UCSD-AML1 (cell line): ENCODE measurements around the gene TRAK2.
A peak's percentile ranks its signal among the peaks of the same experiment; 100 is the strongest.
"Not testable (repeated sequence)": the region's sequence is repeated elsewhere in the genome, so short reads cannot be mapped to it uniquely, and the experiment has no call there.

Source experiments
- DNase-seq: peaks from one replicate; lab custom pipeline; 2025; ENCODE audit not compliant: unreplicated experiment; lab: John Stamatoyannopoulos, UW

TRAK2 gene, protein sequence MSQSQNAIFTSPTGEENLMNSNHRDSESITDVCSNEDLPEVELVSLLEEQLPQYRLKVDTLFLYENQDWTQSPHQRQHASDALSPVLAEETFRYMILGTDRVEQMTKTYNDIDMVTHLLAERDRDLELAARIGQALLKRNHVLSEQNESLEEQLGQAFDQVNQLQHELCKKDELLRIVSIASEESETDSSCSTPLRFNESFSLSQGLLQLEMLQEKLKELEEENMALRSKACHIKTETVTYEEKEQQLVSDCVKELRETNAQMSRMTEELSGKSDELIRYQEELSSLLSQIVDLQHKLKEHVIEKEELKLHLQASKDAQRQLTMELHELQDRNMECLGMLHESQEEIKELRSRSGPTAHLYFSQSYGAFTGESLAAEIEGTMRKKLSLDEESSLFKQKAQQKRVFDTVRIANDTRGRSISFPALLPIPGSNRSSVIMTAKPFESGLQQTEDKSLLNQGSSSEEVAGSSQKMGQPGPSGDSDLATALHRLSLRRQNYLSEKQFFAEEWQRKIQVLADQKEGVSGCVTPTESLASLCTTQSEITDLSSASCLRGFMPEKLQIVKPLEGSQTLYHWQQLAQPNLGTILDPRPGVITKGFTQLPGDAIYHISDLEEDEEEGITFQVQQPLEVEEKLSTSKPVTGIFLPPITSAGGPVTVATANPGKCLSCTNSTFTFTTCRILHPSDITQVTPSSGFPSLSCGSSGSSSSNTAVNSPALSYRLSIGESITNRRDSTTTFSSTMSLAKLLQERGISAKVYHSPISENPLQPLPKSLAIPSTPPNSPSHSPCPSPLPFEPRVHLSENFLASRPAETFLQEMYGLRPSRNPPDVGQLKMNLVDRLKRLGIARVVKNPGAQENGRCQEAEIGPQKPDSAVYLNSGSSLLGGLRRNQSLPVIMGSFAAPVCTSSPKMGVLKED

DNA sequence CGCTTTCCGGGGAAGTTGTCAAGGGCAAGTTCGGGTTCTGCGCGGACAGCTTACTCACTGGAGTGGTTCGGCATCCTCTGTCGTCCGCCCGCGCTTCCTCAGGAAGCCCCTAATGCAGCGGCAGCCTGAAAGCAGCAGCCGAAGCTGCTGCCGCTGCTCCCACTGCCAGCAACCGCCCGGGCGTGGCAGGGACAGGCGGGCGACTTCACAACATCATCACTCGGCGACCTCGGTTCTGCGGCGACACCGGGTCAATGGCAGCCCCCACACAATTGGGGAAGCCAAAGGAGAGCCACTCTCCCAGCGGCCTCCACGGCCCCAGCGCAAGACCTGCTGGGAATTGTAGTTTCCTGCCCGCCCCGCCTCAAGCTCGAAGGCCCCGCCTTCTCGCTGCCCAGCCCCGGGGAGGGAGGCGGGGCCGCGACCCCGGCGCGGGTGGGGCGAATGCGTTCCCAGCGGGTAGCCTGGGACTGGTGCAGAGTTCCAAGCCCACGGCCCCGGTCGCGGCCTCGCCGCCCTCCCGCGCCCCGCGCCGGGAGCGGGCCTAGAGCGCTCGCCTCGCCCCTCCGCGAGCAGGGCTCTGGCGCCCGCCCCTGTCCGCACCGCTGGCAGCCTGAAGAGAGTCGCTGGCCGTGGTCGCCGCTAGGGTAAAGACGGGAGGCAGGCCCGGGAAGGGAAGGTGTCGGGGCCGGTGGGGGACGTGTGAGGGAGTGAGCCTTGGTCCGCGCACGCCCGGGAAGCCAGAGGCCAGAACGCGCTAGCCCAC lies at the start of gene TRAK2, which contains the start of gene STRADB:
TRAK2 (minus strand) TSS at position 167 of the 766 bp plus-strand sequence. CDS start 30,951 bp downstream, outside the sequence.
STRADB (plus strand) TSS at position 449 of the 766 bp plus-strand sequence. CDS start 3,101 bp downstream, outside the sequence.
- peak; percentile 96 for DNase-seq

DNA sequence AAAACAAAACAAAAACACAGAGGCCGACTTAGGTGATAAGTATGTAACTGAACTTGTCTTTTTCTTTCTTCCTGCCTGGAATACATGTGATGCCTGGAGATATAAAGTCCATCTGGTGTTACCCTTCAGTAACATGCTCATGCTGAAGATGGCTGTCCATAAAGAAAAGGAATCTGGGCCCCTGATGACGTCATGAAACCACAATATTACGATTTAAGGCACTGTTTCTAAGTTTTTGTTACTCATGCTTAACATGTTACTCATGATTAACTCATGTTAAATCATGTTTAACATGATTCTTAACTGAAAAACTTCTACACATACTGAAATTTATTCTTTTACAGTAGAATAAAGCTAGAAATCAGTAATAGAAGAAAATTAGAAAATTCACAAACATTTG lies 49.3 kb upstream of the TRAK2 start:
- DNase-seq: no peak

DNA sequence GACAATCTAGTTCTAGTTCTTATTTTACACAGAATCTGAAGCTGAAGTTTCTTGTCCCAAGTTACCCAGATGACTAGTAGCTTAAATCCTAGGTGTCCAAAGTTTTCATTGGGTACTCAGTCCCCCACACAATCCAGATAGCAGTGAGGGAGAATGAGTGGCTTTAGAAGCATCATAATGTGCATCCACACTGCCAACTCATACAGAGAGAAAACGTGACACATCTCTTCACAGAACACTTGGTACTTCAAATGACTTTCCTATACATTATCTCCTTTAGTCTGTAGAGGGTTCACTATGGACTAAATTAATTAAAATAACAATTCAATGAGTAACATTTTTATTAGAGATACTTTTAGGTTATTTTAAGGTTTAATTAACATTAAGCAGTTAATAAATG lies 45.5 kb upstream of the TRAK2 start:
- no peak for DNase-seq

DNA sequence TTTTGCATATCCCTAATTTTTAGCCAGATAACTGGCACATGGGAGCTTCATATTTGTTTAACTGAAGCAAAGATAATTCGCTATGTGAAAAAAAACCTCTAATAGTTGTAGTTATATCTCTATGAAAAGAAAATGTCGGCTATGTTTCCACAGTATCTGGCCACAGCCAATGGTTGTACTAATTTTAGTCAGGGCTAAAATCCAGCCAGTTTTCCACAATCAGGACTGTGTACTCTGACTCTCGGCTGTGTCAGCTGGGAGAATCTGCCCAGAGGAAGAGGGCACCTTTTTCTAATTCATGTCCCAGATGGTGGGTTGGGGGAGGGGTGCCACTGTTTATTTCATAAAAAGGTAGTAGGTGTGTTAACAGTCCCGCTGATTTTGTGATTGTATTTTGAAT lies 39.0 kb upstream of the TRAK2 start:
- DNase-seq: no peak

DNA sequence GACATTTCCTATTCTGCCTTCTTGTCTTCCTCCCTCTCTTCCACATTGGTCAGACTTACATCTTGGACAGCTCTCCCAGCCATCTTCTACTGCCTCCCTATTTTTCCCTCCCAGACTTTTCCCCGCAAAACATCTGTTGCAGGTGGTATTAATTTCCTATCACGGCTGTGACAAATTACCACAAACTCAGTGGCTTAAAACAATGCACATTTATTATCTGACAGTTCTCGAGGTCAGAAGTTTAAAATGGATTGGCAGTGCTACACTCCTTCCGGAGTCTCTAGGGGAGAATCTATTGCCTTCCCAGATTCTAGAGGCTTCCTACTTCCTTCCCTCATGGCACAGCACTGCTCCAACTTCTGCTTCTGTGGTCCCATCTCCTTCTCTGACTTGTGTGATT lies 33.5 kb upstream of the TRAK2 start:
- DNase-seq: no peak

DNA sequence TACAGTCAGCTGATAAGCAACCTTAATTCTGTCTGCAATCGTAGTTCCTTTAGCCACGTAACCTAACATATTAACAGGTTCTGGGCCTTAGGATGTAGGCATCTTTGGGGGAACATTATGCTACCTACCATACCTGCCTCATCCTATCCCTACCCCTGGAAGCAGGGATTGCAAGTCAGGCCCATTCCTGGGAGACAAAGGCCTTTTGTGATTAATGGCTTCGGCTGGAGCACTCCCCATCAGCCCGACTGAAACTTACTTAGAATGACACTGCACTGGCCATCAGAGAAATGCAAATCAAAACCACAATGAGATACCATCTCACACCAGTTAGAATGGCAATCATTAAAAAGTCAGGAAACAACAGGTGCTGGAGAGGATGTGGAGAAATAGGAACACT lies 32.5 kb upstream of the TRAK2 start:
- DNase-seq: not testable (repeated sequence)

DNA sequence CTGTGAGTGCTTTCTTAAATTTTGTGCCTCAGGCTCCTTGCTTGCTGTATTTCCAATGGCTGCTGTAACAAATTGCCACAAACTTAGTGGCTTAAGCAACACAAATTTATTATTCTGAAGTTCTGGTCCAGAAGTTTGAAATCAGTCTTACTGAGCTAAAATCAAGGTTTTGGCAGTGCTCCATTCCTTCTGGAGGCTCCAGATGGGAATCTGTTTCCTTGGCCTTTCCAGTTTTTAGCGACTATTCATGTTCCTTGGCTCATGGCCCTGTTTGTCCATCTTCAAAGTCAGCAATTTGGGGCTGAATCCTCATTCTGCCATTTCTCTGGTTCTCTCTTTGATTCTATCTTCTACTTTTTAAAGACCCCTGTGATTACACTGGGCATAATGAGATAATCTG lies 32.1 kb upstream of the TRAK2 start:
- no peak for DNase-seq

DNA sequence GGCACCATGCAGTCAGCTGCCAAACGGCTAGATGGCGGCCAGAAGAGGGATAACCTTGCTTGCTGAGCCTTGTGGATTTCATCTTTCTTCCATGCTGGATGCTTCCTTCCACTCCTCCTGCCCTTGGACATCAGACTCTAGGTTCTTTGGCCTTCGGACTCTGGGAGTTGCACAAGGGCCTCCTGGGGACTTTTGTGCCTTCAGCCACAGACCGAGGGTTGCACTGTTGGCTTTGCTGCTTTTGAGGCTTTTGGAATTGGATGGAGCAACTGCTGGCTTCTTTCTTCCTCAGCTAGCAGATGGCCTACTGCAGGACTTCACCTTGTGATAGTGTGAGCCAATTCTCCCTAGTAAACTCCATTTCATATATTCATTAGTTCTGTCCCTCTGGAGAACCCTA lies 31.3 kb upstream of the TRAK2 start:
- no peak for DNase-seq

DNA sequence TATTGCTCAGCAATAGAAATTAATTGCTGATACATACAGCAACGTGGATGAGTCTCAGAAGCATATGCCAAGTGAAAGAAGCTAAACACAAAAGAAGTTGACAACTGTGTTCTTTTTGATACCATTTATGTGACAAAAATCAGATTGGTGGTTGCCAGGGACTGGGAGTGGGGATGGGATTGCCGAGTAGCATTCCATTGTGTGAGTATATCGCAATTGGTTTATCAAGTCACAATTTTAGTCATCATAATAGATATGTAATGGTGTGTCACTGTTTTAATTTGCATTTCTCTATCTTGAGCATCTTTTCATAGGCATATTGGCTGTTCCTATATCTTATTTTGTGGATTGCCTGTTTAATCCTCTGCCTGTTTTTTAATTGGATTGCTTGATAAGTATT lies 21.2 kb upstream of the TRAK2 start:
- no peak for DNase-seq

DNA sequence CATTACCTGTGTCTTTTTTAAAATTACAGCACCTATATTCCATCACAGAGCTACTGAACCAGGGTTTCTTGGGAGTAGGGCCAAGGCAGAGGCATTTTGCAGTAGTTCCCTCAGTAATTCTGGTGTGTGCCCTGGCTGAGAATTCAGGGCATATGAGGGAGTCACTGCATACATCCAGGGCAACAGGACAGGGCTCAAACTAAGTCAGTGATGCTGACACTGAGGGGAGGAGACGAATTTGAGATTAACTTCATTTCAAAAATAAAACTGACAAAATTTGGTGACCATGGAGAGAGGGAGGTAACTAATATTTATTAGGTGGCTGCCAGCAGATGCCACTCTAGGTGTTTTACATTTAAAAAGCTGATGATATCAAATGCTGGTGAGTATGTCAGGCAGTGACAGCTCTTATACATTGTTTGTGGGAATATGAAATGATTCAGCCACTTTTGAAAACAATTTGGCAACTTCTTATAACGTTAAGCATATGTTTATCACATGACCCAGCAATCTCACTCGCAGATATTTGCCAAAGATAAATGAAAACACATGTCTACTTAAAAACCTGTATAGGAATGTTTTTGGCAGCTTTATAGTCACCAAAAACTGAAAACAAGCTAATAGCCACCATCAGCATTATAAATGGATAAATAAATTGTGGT lies 20.6 kb upstream of the TRAK2 start:
- no peak for DNase-seq

DNA sequence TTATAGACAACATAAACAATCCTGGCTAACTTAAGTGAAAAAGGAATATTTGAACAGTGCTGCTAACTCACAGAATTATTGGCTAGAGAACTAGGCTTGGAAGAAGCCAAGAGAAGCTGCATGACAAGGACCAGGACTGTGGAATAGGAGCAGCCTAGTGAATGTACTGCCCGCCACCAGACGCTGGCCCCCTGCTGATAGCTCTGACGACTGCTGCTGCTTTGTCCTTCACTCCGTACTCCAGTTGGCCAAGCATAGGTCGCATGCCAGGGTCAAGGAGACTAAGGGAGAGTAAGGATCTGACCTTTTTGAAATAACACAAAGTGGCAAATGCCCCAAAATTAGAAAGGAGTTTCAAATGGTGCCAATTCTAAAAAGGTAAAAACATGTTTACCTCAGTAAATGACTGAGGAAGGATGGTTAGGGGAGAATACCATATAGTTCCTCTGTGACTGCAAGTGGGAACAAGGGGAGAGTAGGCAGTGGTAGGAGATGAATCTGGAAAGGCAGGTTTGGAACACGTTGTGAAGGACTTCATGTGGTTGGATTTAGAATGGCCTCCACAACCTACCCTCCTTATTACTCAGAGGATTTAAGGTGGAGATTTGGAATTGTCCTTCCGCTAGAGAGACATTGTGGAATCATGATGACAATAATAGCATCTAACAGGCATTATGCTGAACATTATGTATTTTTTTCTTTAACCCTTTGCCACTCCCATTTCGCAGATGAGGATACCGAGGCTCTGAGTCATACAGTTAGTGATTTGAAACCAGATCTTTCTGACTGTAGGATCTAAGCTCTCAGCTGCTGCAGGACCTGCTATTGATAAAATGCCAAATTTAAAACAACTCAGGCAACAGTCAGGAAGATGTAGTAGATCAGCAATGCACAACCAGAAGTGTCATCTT lies 19.8 kb upstream of the TRAK2 start:
- no peak for DNase-seq

DNA sequence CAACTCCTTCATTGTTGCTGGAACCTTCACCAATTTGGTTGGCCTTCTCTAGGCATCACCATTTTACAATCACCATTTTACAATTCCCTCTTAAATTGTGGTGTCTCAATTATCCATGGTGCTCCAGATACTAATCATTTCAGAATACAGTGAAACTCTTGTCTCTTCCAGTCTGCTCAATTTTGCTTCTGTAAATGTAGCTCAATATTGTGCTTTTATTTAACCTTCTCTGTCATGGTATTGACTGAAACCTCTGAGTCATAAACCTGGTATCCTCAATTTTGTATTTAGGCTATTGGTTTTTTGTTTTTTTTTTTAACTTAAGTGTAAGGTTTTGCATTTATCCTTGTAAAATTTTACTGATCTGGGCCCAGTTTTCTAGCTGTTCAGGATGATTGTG lies 16.4 kb upstream of the TRAK2 start:
- DNase-seq: no peak

DNA sequence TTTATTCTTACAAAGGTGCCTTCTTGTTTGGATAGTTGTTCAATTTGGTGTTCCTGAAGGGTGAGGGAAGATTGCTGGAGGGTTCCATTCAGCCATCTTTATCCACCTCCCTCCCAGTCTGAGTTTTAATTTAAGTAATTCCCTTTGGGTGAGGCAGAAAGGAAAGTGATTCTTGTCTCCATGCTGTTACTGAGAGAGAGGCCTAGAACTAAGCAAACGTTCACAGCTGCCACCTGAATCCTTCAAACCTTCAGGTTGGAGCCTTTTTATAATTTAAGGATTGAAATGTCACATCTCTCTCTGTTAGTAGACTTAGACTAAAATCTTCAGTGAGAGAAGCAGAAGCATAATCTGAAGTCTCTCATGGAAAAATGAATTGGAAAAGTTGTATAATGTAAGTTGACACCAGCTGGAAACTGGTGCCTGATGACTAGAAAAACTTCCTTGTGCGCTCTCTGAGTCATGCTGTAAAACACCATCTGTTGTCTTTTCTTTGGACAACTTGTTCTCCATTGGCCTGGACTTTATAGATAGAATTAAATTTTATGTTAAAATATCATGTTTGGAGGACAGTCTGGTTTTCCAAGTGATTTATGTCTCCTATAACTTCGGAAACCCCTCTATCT lies 14.9 kb upstream of the TRAK2 start:
- DNase-seq: no peak

DNA sequence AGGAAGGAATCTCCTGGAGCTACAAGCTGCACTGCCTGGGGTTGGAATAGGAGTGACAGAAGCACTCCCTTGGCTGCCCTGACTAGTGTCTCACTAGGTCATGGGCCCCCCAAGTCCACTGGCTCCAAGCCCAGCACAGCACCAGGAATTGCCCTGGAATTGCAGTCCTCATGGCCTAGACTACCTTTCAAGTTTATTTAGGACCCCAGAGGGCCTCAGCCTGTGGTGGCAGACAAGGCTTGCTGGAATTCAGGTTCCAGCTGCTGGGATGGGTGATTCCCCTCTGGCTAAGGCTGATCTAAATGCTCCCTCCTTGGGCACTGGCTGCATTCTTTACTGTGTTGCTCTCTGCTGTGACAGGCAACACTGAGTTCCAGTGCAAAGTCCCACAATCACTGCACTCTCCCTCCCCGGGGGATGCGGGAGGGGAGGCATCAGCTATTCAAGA lies 14.3 kb upstream of the TRAK2 start:
- DNase-seq: no peak

DNA sequence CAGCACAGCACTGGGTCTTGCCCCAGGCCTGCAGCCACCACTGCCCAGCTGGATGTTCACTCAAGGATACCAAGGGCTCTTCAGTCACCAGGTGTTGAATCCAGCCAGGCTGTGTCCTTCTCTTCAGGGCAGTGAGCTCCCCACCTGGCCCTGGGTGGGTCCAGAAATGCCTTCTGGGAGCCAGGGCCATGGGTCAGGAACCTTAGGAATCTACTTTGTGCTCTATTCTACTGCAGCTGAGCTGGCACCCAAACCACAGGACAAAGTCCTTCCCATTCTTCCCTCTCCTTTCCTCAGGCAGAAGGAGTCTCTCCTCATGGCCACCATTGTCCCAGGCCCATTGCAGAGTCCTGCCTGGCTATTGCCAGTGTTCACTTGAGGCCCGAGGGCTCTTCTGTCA lies 13.3 kb upstream of the TRAK2 start:
- no peak for DNase-seq

DNA sequence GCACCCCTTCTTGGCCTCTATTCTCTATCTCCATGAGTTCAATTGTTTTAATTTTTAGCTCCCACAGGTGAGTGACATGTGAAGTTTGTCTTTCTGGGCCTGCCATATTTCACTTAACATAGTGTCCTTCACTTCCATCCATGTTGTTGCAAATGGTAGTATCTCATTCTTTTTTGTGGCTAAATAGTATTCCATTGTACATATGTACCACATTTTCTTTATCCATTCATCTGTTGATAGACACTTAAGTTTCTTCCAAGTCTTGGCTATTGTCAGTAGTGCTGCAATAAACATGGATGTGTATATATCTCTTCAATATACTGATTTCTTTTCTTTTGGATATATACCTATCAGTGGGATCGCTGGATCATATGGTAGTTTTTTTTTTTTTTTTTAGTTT lies 9.3 kb upstream of the TRAK2 start:
- DNase-seq: no peak

DNA sequence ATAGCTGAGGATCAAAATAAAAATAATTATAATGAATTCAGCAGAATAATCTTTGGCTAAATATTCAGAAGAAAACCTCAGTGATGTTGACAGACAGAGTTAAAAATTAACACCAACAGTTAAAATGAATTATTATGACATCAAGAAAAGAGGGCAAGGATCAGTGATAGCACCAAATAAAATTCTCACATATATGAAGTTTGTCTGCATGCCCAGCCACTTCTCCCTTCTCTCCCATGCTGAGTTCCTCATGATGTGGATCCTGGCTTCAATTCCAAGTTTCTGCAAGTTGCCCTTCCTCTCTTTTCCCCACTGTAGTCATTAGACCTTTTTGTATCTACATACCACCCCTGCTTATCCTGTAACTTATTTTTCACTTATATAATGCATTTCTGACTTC lies 7.1 kb upstream of the TRAK2 start:
- no peak for DNase-seq

DNA sequence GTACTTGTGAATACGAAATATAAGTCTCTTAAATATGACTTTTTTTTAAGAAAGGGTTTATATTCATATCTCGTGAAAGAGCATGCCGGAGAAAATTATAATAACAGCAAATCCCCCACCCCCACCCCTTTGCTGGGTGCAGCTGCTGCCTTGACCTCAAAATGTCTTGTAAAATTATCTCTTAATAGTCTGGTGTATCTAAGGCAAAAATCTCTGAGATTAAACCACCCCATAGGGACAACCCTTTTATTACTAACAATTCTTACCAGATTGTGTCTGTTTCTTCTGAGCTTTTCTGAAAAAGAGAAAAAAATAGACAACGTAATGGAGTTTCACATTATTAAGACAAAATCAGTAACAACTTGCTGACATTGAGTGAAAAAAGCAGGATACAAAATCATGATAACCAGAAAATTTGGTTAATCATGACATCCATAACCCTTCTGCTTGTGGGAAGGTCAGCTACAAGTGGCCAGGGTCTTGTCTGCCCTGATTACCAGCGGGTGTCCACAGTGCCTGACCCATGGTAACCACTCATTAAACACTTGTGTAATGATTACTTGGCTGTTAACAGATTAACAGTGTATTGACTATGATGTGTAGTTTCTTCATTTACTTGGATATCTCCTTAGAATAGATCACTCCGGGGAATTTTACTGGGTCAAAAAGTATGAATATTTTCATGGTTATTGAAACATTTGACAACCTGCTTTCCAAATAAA lies 1.8 kb upstream of the TRAK2 start:
- DNase-seq: no peak
